Measurements from ENCODE around the gene FHL2. TPM values are rescaled to one million over a fixed set of nuclear protein-coding genes. Genes with fewer than 3 reads are reported as not detected.

Gene FHL2, protein sequence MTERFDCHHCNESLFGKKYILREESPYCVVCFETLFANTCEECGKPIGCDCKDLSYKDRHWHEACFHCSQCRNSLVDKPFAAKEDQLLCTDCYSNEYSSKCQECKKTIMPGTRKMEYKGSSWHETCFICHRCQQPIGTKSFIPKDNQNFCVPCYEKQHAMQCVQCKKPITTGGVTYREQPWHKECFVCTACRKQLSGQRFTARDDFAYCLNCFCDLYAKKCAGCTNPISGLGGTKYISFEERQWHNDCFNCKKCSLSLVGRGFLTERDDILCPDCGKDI
- total RNA-seq (100 to 1,000 TPM in 1 of 4 donors, 10 to 100 TPM in 3; 33.5 to 114 (median 51.7) TPM), polyA plus RNA-seq (10 to 100 TPM; 24.7 to 40.9 (median 28.5) TPM)
- long read RNA-seq, donor 1, transcript FHL2-202 (7 exons, 1,769 nt) = minor isoform, 11 of 70 reads
- long read RNA-seq, donor 1, transcript FHL2-206 (6 exons, 1,367 nt) = major isoform, 20 of 70 reads
- long read RNA-seq, donor 1, transcript FHL2-201 (7 exons, 1,462 nt) = minor isoform, 12 of 70 reads
- long read RNA-seq, donor 1, transcript FHL2-205 (6 exons, 1,531 nt) = minor isoform, 13 of 70 reads
- long read RNA-seq, donor 1, partial matches to known transcripts = 8 of 70 reads
- long read RNA-seq, donor 1, other reads (novel, unspliced or antisense) = 5 of 70 reads
- long read RNA-seq, donor 2, transcript FHL2-202 (7 exons, 1,769 nt) = minor isoform, 9 of 56 reads
- long read RNA-seq, donor 2, transcript FHL2-201 (7 exons, 1,462 nt) = minor isoform, 12 of 56 reads
- long read RNA-seq, donor 2, transcript FHL2-206 (6 exons, 1,367 nt) = major isoform, 15 of 56 reads
- long read RNA-seq, donor 2, transcript FHL2-205 (6 exons, 1,531 nt) = minor isoform, 8 of 56 reads
- long read RNA-seq, donor 2, partial matches to known transcripts = 9 of 56 reads
- long read RNA-seq, donor 2, other reads (novel, unspliced or antisense) = 2 of 56 reads

DNA sequence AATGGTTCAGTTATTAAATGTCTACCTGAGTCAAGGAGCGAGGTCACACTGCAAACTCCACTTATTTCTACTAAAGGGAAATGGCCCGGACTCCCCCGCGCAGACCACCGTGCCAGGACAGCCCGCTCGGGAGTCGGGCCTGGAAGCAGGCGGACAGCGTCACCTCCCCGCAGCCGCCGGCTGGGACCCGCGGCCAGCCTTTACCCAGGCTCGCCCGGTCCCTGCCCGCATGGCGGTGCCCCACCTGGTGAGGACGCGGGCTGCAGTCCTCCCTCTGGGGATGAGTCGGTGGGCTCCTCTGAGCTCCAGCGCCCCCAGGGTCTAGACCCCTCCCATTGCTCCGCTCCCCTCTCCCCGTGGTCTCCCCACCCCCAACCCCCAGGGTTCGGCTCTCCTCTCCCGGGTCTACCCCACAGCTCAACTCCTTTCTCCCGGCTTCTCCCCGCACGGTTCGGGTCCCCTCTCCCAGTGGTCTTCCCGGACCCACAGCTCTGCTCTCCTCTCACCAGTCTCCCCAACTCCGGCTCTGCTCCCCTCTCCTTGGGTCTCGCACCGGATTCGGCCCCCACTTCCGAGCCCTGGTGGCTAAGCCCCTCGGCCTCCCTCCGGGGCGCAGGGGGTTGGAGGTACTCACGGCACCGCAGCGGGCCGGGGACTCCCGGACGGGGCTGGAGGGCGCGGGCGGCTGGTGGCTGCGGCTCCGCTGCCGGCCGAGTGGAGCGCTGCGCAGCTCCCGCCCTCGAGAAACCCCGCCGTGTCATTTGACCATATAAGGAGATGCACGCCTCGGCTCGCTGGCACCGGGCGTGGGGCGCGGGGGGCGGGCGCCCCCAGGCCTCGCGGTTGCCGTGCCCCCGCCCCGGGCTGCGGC, at the start of gene FHL2:
Gene FHL2 (minus strand): TSS at position 716 of the 871 bp plus-strand sequence. CDS start 12,535 bp downstream, outside the sequence.
- 0 to 1% (median 1%) methylated on average over 56 to 74 of the region's 74 CpGs for WGBS, 3 donors
- intact Hi-C loops (cut with DNase I) = no loop called here
- H3K27ac ChIP-seq = peak within 1 kb of the TSS; percentile 92
- no peaks in the 10 kb centered on the region for H3K9me3 ChIP-seq
- no peaks in the 10 kb centered on the region for H3K27me3 ChIP-seq (ENCODE audit: insufficient read depth in 3 of 3, low read length in 2 of 3)
- H3K4me3 ChIP-seq = peak within 1 kb of the TSS; percentile 97
- DNase-seq (peak; percentile 78 to 87), ATAC-seq (peak; percentile 83 to 88 (median 86))
- H3K36me3 ChIP-seq (ENCODE audit: insufficient read depth in 1 of 2, low read depth in 1 of 2) = no peaks in the 10 kb centered on the region
- peaks cover 41% of the 10 kb centered on the region for H3K4me1 ChIP-seq
- TF ChIP-seq, protein P1, sequence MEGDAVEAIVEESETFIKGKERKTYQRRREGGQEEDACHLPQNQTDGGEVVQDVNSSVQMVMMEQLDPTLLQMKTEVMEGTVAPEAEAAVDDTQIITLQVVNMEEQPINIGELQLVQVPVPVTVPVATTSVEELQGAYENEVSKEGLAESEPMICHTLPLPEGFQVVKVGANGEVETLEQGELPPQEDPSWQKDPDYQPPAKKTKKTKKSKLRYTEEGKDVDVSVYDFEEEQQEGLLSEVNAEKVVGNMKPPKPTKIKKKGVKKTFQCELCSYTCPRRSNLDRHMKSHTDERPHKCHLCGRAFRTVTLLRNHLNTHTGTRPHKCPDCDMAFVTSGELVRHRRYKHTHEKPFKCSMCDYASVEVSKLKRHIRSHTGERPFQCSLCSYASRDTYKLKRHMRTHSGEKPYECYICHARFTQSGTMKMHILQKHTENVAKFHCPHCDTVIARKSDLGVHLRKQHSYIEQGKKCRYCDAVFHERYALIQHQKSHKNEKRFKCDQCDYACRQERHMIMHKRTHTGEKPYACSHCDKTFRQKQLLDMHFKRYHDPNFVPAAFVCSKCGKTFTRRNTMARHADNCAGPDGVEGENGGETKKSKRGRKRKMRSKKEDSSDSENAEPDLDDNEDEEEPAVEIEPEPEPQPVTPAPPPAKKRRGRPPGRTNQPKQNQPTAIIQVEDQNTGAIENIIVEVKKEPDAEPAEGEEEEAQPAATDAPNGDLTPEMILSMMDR (IDR thresholded peaks at IDR 0.05) = peak; percentile 59

DNA sequence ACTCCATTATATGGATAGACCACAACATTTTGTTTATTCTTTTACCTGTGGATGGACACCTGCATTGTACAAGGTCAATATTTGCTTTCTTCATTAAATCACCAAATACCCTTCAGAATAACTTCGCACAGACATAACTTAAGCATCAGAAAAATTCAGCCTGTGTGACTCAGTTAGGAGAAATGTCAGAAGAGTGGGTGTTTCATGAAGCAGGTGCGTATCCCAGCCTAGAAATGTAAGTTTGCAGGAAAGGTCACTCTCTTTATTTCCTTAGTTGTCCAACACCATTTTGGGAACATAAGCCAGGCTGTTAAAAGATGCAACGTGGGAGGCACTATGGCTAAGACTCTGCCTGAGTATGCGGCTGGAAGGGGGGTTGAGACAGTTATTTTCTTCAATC, 48.6 kb upstream of the FHL2 start:
- H3K9me3 ChIP-seq = no peaks in the 10 kb centered on the region
- DNase-seq (no peak), ATAC-seq (no peak)
- H3K36me3 ChIP-seq (ENCODE audit: insufficient read depth in 1 of 2, low read depth in 1 of 2) = no peaks in the 10 kb centered on the region
- H3K4me3 ChIP-seq = no peak overlapping the region
- 86 to 95% (median 88%) methylated on average over 4 of the region's 4 CpGs for WGBS, 3 donors
- TF ChIP-seq, protein P1 (IDR thresholded peaks at IDR 0.05) = no peak
- H3K27me3 ChIP-seq (ENCODE audit: insufficient read depth in 3 of 3, low read length in 2 of 3) = no peaks in the 10 kb centered on the region
- intact Hi-C loops (cut with DNase I) = loop anchor here in 1 of 2 donors (5.0 kb wide), 1 partner anchor 35 kb away; no protein-coding TSS in a partner anchor
- peaks cover 14% of the 10 kb centered on the region for H3K4me1 ChIP-seq
- H3K27ac ChIP-seq = no peak overlapping the region

DNA sequence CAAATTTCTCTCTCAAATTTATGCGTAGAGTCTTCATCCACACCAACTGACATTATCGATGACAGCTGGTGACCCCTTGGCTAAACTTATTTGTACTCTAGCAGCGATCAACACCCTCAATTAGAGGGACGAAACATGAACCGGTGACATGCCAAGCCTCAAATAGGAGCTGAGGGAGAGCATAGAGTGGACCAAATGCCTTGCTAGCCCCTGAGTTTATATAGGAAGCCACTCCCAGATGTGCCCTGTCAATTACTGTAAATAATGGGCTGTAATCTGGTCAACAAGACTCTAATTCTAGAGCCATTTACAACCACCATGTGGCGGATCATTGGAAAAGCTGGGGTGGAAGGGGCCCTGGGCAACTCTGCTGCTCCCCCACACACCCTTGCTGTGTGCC, 47.6 kb upstream of the FHL2 start:
- Histone ChIP-seq H3K27ac (no peak overlapping the region), H3K9me3 (no peaks in the 10 kb centered on the region), H3K27me3 (ENCODE audit: insufficient read depth in 3 of 3, low read length in 2 of 3) (no peaks in the 10 kb centered on the region), H3K4me1 (peaks cover 14% of the 10 kb centered on the region), H3K4me3 (no peak overlapping the region), H3K36me3 (ENCODE audit: insufficient read depth in 1 of 2, low read depth in 1 of 2) (no peaks in the 10 kb centered on the region)
- TF ChIP-seq, protein P1 (IDR thresholded peaks at IDR 0.05) = no peak
- 58 to 83% (median 66%) methylated on average over 6 of the region's 6 CpGs for WGBS, 3 donors
- DNase-seq (no peak), ATAC-seq (no peak)
- intact Hi-C loops (cut with DNase I) = loop anchor here in 1 of 2 donors (5.0 kb wide), 1 partner anchor 34 kb away; no protein-coding TSS in a partner anchor

DNA sequence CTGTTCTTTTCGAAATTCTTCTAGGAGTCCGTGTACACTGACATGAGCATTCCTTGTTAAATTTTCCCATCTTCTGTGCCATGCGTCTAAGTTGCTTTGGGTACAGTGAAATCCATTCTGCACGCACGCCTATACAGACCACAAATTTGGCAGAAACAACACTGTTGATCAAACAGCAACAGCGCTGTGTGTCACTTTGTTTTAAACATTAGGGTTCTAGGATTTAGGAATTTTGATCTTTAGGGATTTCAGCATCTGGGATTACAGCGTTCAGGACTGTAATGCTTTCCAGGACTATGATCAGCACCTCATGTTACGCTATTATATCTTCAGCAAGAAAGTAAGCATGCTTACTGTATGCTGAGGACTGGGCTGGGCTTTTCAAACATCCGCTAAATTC, 47.1 kb upstream of the FHL2 start:
- Histone ChIP-seq H3K36me3 (ENCODE audit: insufficient read depth in 1 of 2, low read depth in 1 of 2) (no peaks in the 10 kb centered on the region), H3K4me3 (no peak overlapping the region), H3K4me1 (peaks cover 14% of the 10 kb centered on the region), H3K27me3 (ENCODE audit: insufficient read depth in 3 of 3, low read length in 2 of 3) (no peaks in the 10 kb centered on the region), H3K9me3 (no peaks in the 10 kb centered on the region), H3K27ac (no peak overlapping the region)
- DNase-seq (no peak), ATAC-seq (no peak)
- WGBS, 3 donors = 56 to 75% (median 60%) methylated on average over 9 of the region's 9 CpGs
- TF ChIP-seq, protein P1 (IDR thresholded peaks at IDR 0.05) = no peak
- intact Hi-C loops (cut with DNase I) = loop anchor here in 1 of 2 donors (5.0 kb wide), 1 partner anchor 34 kb away; no protein-coding TSS in a partner anchor
